SU-DHL-6 (cell line): ENCODE results near the gene USP28.

ENCODE experiments used
- H2AFZ ChIP-seq: fragments of 200-600 bp; sonication (generic); 2 replicates; pipeline ENCODE4 v1.6.1; 2014; ENCODE audit warnings: low read depth, mild to moderate bottlenecking, moderate library complexity, mixed read lengths, antibody characterized with exemption, low read length; ENCODE audit not compliant: severe bottlenecking
- H3F3A ChIP-seq: fragments of 200-600 bp; shearing (Covaris generic); 2 replicates; pipeline ENCODE4 v1.6.0; 2016; ENCODE audit warnings: antibody characterized with exemption, mild to moderate bottlenecking; ENCODE audit not compliant: insufficient read depth
- H3K27ac ChIP-seq: fragments of 200-600 bp; sonication (generic); 2 replicates; pipeline ENCODE4 v1.5.1; 2016; ENCODE audit warnings: low read depth, mild to moderate bottlenecking, low read length, moderate library complexity, mixed read lengths
- H3K27me3 ChIP-seq: fragments of 200-600 bp; sonication (generic), shearing (Covaris generic); 2 replicates; pipeline ENCODE4 v1.6.0; 2014; ENCODE audit warnings: mild to moderate bottlenecking, low read length
- H3K36me3 ChIP-seq: fragments of 200-600 bp; sonication (generic); 2 replicates; pipeline ENCODE4 v1.6.1; 2014; ENCODE audit warnings: mild to moderate bottlenecking, low read length, mixed read lengths
- H3K4me2 ChIP-seq: fragments of 300-600, 200-600 bp; shearing (Covaris generic), sonication (generic); 2 replicates; pipeline ENCODE4 v1.6.0; 2014; ENCODE audit warnings: low read length, low read depth, mild to moderate bottlenecking; ENCODE audit not compliant: poor library complexity, severe bottlenecking
- H3K4me3 ChIP-seq: fragments of 200-600 bp; sonication (generic); 2 replicates; pipeline ENCODE4 v1.5.1; 2014; ENCODE audit warnings: antibody characterized with exemption, low read length, mild to moderate bottlenecking, mixed read lengths; ENCODE audit not compliant: insufficient read depth, poor library complexity, severe bottlenecking
- H3K79me2 ChIP-seq: fragments of 200-600 bp; sonication (generic); 2 replicates; pipeline ENCODE4 v1.6.1; 2014; ENCODE audit warnings: mild to moderate bottlenecking, low read length, moderate library complexity; ENCODE audit not compliant: insufficient read depth
- H3K9ac ChIP-seq: fragments of 200-600 bp; sonication (generic); 2 replicates; pipeline ENCODE4 v1.7.0; 2014; ENCODE audit warnings: mild to moderate bottlenecking, low read length
- H3K9me2 ChIP-seq: fragments of 200-600 bp; sonication (generic); replicated peaks from 2 replicates; pipeline ENCODE4 v1.6.1; 2014; ENCODE audit warnings: low read length; ENCODE audit not compliant: insufficient read depth
- H3K9me3 ChIP-seq: fragments of 200-600 bp; sonication (generic); 2 replicates; pipeline ENCODE4 v1.6.1; 2014; ENCODE audit warnings: low read length, mixed read lengths; ENCODE audit not compliant: insufficient read depth
- H4K20me1 ChIP-seq: fragments of 200-600 bp; sonication (generic); 2 replicates; pipeline ENCODE4 v1.6.1; 2014; ENCODE audit warnings: low read depth, mild to moderate bottlenecking, antibody characterized with exemption, low read length, moderate library complexity, mixed read lengths
- EZH2phosphoT487 ChIP-seq: fragments of 200-600 bp; sonication (generic), shearing (Covaris generic); conservative IDR thresholded peaks from 2 replicates; pipeline ENCODE4 v1.6.1; 2018; ENCODE audit warnings: mild to moderate bottlenecking, antibody characterized with exemption, low read length, moderate library complexity, mixed read lengths
- TF ChIP-seq, protein P1 (sequence below): fragments of 200-600 bp; sonication (generic); IDR thresholded peaks from one replicate; pipeline ENCODE4 v1.5.1; 2017; ENCODE audit warnings: antibody characterized with exemption, mild to moderate bottlenecking, low read length, moderate library complexity; ENCODE audit not compliant: insufficient read depth, poor library complexity, severe bottlenecking

USP28 gene

DNA sequence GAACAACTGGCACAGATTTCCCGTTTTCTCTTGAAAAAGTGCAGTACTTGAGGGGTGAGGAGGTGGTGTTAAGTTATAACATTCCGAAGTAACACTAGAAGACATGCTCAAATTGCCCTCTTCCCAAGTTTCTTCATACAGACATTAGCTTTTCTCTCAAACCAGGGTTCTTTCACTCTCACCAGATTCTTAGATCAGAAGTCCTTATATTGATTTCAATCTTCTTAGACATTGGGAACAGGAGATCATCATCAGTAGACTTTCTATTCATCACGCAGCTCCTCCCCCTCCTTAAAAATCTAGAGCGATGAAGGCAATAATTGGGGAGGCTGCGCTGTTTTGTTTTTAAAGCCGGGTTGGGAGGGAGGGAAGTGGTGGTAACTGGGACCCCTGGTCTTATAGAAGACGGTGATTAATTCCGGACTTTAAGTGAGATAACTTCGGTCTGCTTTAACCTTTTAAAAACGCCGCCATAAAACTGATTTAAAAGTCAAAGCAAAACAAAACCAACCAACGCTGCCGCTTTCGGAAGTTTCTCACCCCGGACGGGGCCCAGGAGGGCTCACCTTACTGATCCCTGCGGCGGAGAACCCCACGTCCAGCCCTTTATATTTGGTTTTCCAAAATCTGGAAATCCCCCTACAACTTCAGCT, 665 bp downstream of the USP28 start:
- H3K4me3 ChIP-seq = peak overlapping the region; percentile 89
- H3F3A ChIP-seq = 0 out of 2 replicates have a peak, but pooled peaks cover 4% of the 10 kb centered on the region
- H3K27me3 ChIP-seq = no peaks in the 10 kb centered on the region
- H3K36me3 ChIP-seq = no peaks in the 10 kb centered on the region
- peak overlapping the region; percentile 14; the same call in 1 of the 2 replicates for H3K27ac ChIP-seq
- H3K9me2 ChIP-seq = no peaks in the 10 kb centered on the region
- peak overlapping the region; percentile 72 for H3K9ac ChIP-seq
- no peaks in the 10 kb centered on the region for H3K9me3 ChIP-seq
- H3K79me2 ChIP-seq = no peaks in the 10 kb centered on the region; the same call in 1 of the 2 replicates
- TF ChIP-seq EZH2phosphoT487 = no peak
- TF ChIP-seq, protein P1, sequence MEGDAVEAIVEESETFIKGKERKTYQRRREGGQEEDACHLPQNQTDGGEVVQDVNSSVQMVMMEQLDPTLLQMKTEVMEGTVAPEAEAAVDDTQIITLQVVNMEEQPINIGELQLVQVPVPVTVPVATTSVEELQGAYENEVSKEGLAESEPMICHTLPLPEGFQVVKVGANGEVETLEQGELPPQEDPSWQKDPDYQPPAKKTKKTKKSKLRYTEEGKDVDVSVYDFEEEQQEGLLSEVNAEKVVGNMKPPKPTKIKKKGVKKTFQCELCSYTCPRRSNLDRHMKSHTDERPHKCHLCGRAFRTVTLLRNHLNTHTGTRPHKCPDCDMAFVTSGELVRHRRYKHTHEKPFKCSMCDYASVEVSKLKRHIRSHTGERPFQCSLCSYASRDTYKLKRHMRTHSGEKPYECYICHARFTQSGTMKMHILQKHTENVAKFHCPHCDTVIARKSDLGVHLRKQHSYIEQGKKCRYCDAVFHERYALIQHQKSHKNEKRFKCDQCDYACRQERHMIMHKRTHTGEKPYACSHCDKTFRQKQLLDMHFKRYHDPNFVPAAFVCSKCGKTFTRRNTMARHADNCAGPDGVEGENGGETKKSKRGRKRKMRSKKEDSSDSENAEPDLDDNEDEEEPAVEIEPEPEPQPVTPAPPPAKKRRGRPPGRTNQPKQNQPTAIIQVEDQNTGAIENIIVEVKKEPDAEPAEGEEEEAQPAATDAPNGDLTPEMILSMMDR = no peak
- H3K4me2 ChIP-seq = peak overlapping the region; percentile 82
- peak overlapping the region; percentile 89 for H2AFZ ChIP-seq
- H4K20me1 ChIP-seq = no peaks in the 10 kb centered on the region

DNA sequence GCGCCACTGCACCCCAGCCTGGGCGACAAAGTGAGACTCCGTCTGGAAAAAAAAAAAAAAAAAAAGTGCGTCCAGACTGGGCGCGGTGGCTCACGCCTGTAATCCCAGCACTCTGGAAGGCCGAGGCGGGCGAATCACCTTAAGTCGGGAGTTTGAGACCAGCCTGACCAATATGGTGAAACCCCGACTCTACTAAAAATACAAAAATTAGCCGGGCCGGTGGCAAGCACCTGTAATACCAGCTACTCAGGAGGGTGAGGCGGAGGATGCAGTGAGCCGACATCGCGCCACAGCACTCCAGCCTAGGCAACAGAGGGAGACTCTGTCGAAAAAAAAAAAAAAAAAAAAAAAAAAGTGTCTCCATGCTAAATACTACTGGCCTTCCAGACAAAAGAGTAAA, 1.3 kb downstream of the USP28 start:
- Histone ChIP-seq H3K79me2 (no peaks in the 10 kb centered on the region; the same call in 1 of the 2 replicates), H2AFZ (no peak overlapping the region), H3K27ac (no peak overlapping the region), H3K4me2 (peak overlapping the region; percentile 82), H3K27me3 (no peaks in the 10 kb centered on the region), H3K9me3 (no peaks in the 10 kb centered on the region), H3K9ac (peak overlapping the region; percentile 72; the same call in 1 of the 2 replicates), H3K4me3 (peak overlapping the region; percentile 89), H4K20me1 (no peaks in the 10 kb centered on the region), H3K9me2 (no peaks in the 10 kb centered on the region), H3K36me3 (no peaks in the 10 kb centered on the region), H3F3A (0 out of 2 replicates have a peak, but pooled peaks cover 4% of the 10 kb centered on the region)
- TF ChIP-seq, protein P1 = no peak
- TF ChIP-seq EZH2phosphoT487 = no peak

DNA sequence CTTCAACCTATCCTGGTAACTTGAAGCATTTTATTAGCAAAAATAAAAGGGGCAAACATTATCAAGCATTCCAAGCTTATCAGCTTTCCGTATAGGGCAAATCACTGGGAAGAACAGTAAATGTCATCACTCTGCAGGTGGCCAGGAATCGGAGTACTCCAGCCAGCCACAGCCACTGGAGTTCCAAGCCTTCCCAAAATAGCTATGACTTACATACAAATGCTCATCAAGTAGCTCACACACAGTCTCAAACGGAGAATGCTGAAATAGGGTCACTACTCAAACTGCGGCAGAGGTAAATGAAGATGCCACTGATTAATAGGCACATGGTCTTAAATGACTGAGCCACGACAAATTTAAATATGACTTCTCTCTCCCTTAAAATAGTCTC, 2.1 kb downstream of the USP28 start:
- TF ChIP-seq EZH2phosphoT487 = no peak
- TF ChIP-seq, protein P1 = no peak
- Histone ChIP-seq H3K4me2 (peak overlapping the region; percentile 14), H3K4me3 (no peak overlapping the region), H3K9me3 (no peaks in the 10 kb centered on the region), H3K36me3 (no peaks in the 10 kb centered on the region), H3F3A (0 out of 2 replicates have a peak, but pooled peaks cover 4% of the 10 kb centered on the region), H3K27ac (no peak overlapping the region), H3K9ac (no peak overlapping the region), H4K20me1 (no peaks in the 10 kb centered on the region), H2AFZ (no peak overlapping the region), H3K9me2 (no peaks in the 10 kb centered on the region), H3K79me2 (no peaks in the 10 kb centered on the region; the same call in 1 of the 2 replicates), H3K27me3 (no peaks in the 10 kb centered on the region)
